Stimulated activated CD8-positive, alpha-beta memory T cell treated with anti-CD3 and anti-CD28 coated beads, Interleukin-12 subunit alpha, Interleukin-12 subunit beta, amount 100 ng/mL, for 24 hours (primary cell): ENCODE results near the gene DUSP2.

Experiments used
- DNase-seq: peaks from one replicate; pipeline ENCODE4 v3.0.0-alpha.2; 2020; ENCODE audit errors: extremely low read depth

DUSP2 gene

GRCh38 chr2:96131813-96132745, 13.2 kb downstream of the DUSP2 start:
- DNase-seq, result no peak

- no peak for DNase-seq
These were observed 14.0 kb downstream of the DUSP2 start for GRCh38 chr2:96131152-96131812.

GRCh38 chr2:96130483-96130882, 14.8 kb downstream of the DUSP2 start:
- no peak for DNase-seq

- no peak for DNase-seq
These were observed 15.6 kb downstream of the DUSP2 start for GRCh38 chr2:96129528-96130120.

- no peak for DNase-seq
These were observed 16.8 kb downstream of the DUSP2 start for GRCh38 chr2:96128456-96128855.

GRCh38 chr2:96124406-96125265, 20.6 kb downstream of the DUSP2 start:
- DNase-seq, result no peak

- DNase-seq, result no peak
These were observed 21.3 kb downstream of the DUSP2 start for GRCh38 chr2:96123936-96124335.

GRCh38 chr2:96123290-96123689, 21.9 kb downstream of the DUSP2 start:
- no peak for DNase-seq

GRCh38 chr2:96122391-96122790, 22.8 kb downstream of the DUSP2 start:
- DNase-seq, result no peak

- no peak for DNase-seq
These were observed 23.8 kb downstream of the DUSP2 start for GRCh38 chr2:96121414-96121813.

- no peak for DNase-seq
These were observed 24.2 kb downstream of the DUSP2 start for GRCh38 chr2:96120991-96121390.

GRCh38 chr2:96120091-96120720, 25.0 kb downstream of the DUSP2 start:
- DNase-seq, result no peak

GRCh38 chr2:96119389-96119751, 25.9 kb downstream of the DUSP2 start:
- no peak for DNase-seq

- DNase-seq, result no peak
These were observed 26.4 kb downstream of the DUSP2 start for GRCh38 chr2:96118698-96119388.

- no peak for DNase-seq
These were observed 27.3 kb downstream of the DUSP2 start for GRCh38 chr2:96117701-96118588.

- DNase-seq, result no peak
These were observed 28.2 kb downstream of the DUSP2 start for GRCh38 chr2:96116879-96117533.

- peak; percentile 40 for DNase-seq
These were observed 28.8 kb downstream of the DUSP2 start, which contains the start of gene ADRA2B for GRCh38 chr2:96116424-96116878. Gene ADRA2B, minus strand, starts transcription at chr2:96116571. Its CDS starts 422 bp downstream, at chr2:96116149.

GRCh38 chr2:96115631-96116423, 29.4 kb downstream of the DUSP2 start:
- no peak for DNase-seq
